Gastroesophageal sphincter (tissue), 3 donors: ENCODE results near the gene METTL21C.

Experiments used
- CTCF ChIP-seq, 4 experiments: fragments of 200-600 bp in 2 of 4; fragments of 450-650 bp in 2 of 4; sonication (generic) in 1 of 4; IDR thresholded peaks; one replicate each; pipeline ENCODE4 v1.5.1; 2017 to 2019; ENCODE audit warnings: antibody characterized with exemption in 4 of 4, mild to moderate bottlenecking in 2 of 4, moderate library complexity in 2 of 4
- EP300 ChIP-seq: sonication (generic); formaldehyde crosslinking; IDR thresholded peaks from one replicate; pipeline ENCODE4 v1.6.1; 2017; ENCODE audit warnings: antibody characterized with exemption, mild to moderate bottlenecking
- POLR2A ChIP-seq, 2 donors: fragments of 450-650 bp; IDR thresholded peaks; one replicate each; pipeline ENCODE4 v1.6.1; 2017; ENCODE audit warnings: antibody characterized with exemption in 2 of 2, mild to moderate bottlenecking in 2 of 2, moderate library complexity in 1 of 2
- POLR2AphosphoS5 ChIP-seq: sonication (generic); formaldehyde crosslinking; IDR thresholded peaks from one replicate; pipeline ENCODE4 v1.6.1; 2017; ENCODE audit warnings: antibody characterized with exemption

GRCh38 chr13:102680842-102681740 lies 13.8 kb downstream of the METTL21C start:
- TF ChIP-seq EP300, result no peak
- TF ChIP-seq CTCF (IDR thresholded peaks at IDR 0.05), result no peak
- no peak for TF ChIP-seq POLR2AphosphoS5
- TF ChIP-seq POLR2A (IDR thresholded peaks at IDR 0.05), result no peak
